ENCODE data around the gene TUBA1C.
"Not testable (repeated sequence)": the region's sequence is repeated elsewhere in the genome, so short reads cannot be mapped to it uniquely, and the experiment has no call there.

DNA sequence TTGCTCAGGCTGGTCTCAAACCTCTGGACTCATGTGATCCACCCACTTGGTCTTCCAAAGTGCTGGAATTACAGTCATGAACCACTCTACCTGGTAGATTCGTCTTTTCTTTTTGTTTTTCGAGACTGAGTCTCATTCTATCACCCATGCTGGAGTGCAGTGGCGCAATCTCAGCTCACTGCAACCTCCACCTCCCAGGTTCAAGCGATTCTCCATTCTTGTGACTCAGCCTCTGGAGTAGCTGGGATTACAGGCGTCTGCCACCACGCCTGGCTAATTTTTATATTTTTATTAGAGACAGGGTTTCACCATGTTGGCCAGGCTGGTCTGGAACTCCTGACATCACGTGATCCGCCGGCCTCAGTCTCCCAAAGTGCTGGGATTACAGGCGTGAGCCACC, 9.4 kb upstream of the TUBA1C start:
- TF ChIP-seq, protein P1, sequence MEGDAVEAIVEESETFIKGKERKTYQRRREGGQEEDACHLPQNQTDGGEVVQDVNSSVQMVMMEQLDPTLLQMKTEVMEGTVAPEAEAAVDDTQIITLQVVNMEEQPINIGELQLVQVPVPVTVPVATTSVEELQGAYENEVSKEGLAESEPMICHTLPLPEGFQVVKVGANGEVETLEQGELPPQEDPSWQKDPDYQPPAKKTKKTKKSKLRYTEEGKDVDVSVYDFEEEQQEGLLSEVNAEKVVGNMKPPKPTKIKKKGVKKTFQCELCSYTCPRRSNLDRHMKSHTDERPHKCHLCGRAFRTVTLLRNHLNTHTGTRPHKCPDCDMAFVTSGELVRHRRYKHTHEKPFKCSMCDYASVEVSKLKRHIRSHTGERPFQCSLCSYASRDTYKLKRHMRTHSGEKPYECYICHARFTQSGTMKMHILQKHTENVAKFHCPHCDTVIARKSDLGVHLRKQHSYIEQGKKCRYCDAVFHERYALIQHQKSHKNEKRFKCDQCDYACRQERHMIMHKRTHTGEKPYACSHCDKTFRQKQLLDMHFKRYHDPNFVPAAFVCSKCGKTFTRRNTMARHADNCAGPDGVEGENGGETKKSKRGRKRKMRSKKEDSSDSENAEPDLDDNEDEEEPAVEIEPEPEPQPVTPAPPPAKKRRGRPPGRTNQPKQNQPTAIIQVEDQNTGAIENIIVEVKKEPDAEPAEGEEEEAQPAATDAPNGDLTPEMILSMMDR (IDR thresholded peaks at IDR 0.05) = not testable (repeated sequence)
- TF ChIP-seq EP300 (IDR thresholded peaks at IDR 0.05) = not testable (repeated sequence)
